Measurements from ENCODE around the gene MAN2A1.

The MAN2A1 gene

GRCh38 chr5:109689740-109690241 lies at the start of gene MAN2A1:
Gene MAN2A1 (plus strand): TSS chr5:109689927. CDS start chr5:109690418, 491 bp downstream.
- in situ Hi-C loops (cut with HindIII; ENCODE audit: low sequenced_read_pairs), result no loop called here

GRCh38 chr5:109640976-109641375 lies 48.8 kb upstream of the MAN2A1 start:
- in situ Hi-C loops (cut with HindIII; ENCODE audit: low sequenced_read_pairs), result no loop called here

- in situ Hi-C loops (cut with HindIII; ENCODE audit: low sequenced_read_pairs), result no loop called here
Measured at GRCh38 chr5:109643791-109644350, 45.9 kb upstream of the MAN2A1 start.

- in situ Hi-C loops (cut with HindIII; ENCODE audit: low sequenced_read_pairs), result no loop called here
Measured at GRCh38 chr5:109644829-109645228, 44.9 kb upstream of the MAN2A1 start.

GRCh38 chr5:109645707-109646192 lies 44.0 kb upstream of the MAN2A1 start:
- in situ Hi-C loops (cut with HindIII; ENCODE audit: low sequenced_read_pairs), result no loop called here

- in situ Hi-C loops (cut with HindIII; ENCODE audit: low sequenced_read_pairs), result no loop called here
Measured at GRCh38 chr5:109649318-109649717, 40.4 kb upstream of the MAN2A1 start.

GRCh38 chr5:109650493-109650892 lies 39.2 kb upstream of the MAN2A1 start:
- in situ Hi-C loops (cut with HindIII; ENCODE audit: low sequenced_read_pairs), result no loop called here

- in situ Hi-C loops (cut with HindIII; ENCODE audit: low sequenced_read_pairs), result no loop called here
Measured at GRCh38 chr5:109652096-109652495, 37.6 kb upstream of the MAN2A1 start.

- in situ Hi-C loops (cut with HindIII; ENCODE audit: low sequenced_read_pairs), result no loop called here
Measured at GRCh38 chr5:109653042-109653441, 36.7 kb upstream of the MAN2A1 start.

- in situ Hi-C loops (cut with HindIII; ENCODE audit: low sequenced_read_pairs), result no loop called here
Measured at GRCh38 chr5:109653561-109654239, 36.0 kb upstream of the MAN2A1 start.

- in situ Hi-C loops (cut with HindIII; ENCODE audit: low sequenced_read_pairs), result no loop called here
Measured at GRCh38 chr5:109654455-109654854, 35.3 kb upstream of the MAN2A1 start.

- in situ Hi-C loops (cut with HindIII; ENCODE audit: low sequenced_read_pairs), result no loop called here
Measured at GRCh38 chr5:109655841-109656240, 33.9 kb upstream of the MAN2A1 start.

GRCh38 chr5:109656829-109657228 lies 32.9 kb upstream of the MAN2A1 start:
- in situ Hi-C loops (cut with HindIII; ENCODE audit: low sequenced_read_pairs), result no loop called here

GRCh38 chr5:109659901-109660300 lies 29.8 kb upstream of the MAN2A1 start:
- in situ Hi-C loops (cut with HindIII; ENCODE audit: low sequenced_read_pairs), result no loop called here

GRCh38 chr5:109660301-109660700 lies 29.4 kb upstream of the MAN2A1 start:
- in situ Hi-C loops (cut with HindIII; ENCODE audit: low sequenced_read_pairs), result no loop called here

- in situ Hi-C loops (cut with HindIII; ENCODE audit: low sequenced_read_pairs), result no loop called here
Measured at GRCh38 chr5:109668237-109668636, 21.5 kb upstream of the MAN2A1 start.

- in situ Hi-C loops (cut with HindIII; ENCODE audit: low sequenced_read_pairs), result no loop called here
Measured at GRCh38 chr5:109668668-109669422, 20.9 kb upstream of the MAN2A1 start.

- in situ Hi-C loops (cut with HindIII; ENCODE audit: low sequenced_read_pairs), result no loop called here
Measured at GRCh38 chr5:109669991-109670706, 19.6 kb upstream of the MAN2A1 start.

GRCh38 chr5:109671136-109671535 lies 18.6 kb upstream of the MAN2A1 start:
- in situ Hi-C loops (cut with HindIII; ENCODE audit: low sequenced_read_pairs), result no loop called here

GRCh38 chr5:109674596-109674995 lies 15.1 kb upstream of the MAN2A1 start:
- in situ Hi-C loops (cut with HindIII; ENCODE audit: low sequenced_read_pairs), result no loop called here

GRCh38 chr5:109676920-109677319 lies 12.8 kb upstream of the MAN2A1 start:
- in situ Hi-C loops (cut with HindIII; ENCODE audit: low sequenced_read_pairs), result no loop called here
